A549 (cell line): ENCODE data around the gene HOXC6. TPM values are rescaled to one million over a fixed set of nuclear protein-coding genes. Genes with fewer than 3 reads are reported as not detected.

Source experiments
- ATAC-seq, 2 experiments: fragments of 200-7000 bp in 1 of 2; fragments of >200 bp in 1 of 2; cut with Nextera tagmentation in 1 of 2; cut with Tn5 transposase in 1 of 2; 3 replicates each; pipeline versions ENCODE4 v1.8.0 to v1.9.1; 2018 to 2020; ENCODE audit warnings: mild to moderate bottlenecking in 1 of 2, moderate library complexity in 1 of 2
- CTCF ChIA-PET: fragments of 300-600 bp; sonication (Branson Sonifier 250); formaldehyde crosslinking; extraction: SDS; loops from one replicate; lab custom pipeline; 2021; ENCODE audit warnings: antibody characterized with exemption, inconsistent platforms; lab: Yijun Ruan, JAX
- POLR2A ChIA-PET: fragments of 350-600 bp; formaldehyde crosslinking; extraction: SDS; loops from one replicate; lab custom pipeline; 2021; ENCODE audit warnings: antibody characterized with exemption, inconsistent platforms; lab: Yijun Ruan, JAX
- DNase-seq, 2 experiments: peaks; one replicate each; pipeline versions ENCODE4 v3.0.0 to v3.0.0-alpha.2; 2011 to 2016; ENCODE audit warnings: low read depth in 1 of 2, low spot score in 1 of 2
- FAIRE-seq: peaks from 2 replicates; lab custom pipeline; 2011; peaks lifted over from hg19 to GRCh38; lab: Jason Lieb, UNC
- H3K27ac ChIP-seq, 2 experiments: fragments of >200 bp; sonication (Bioruptor Twin); formaldehyde crosslinking; 3 replicates each; pipeline ENCODE4 v1.5.1; 2016 to 2017
- H3K4me1 ChIP-seq: fragments of >200 bp; sonication (Bioruptor Twin); formaldehyde crosslinking; 3 replicates; pipeline ENCODE4 v1.6.1; 2016
- H3K4me2 ChIP-seq: fragments of >200 bp; sonication (Bioruptor Twin); formaldehyde crosslinking; 3 replicates; pipeline ENCODE4 v1.6.1; 2016
- H3K4me3 ChIP-seq: fragments of >200 bp; sonication (Bioruptor Twin); formaldehyde crosslinking; 3 replicates; pipeline ENCODE4 v1.5.1; 2016
- H3K9me3 ChIP-seq: fragments of >200 bp; sonication (Bioruptor Twin); formaldehyde crosslinking; 3 replicates; pipeline ENCODE4 v1.6.1; 2016
- CBX2 ChIP-seq: fragments of 200-600 bp; sonication (generic); IDR thresholded peaks from 2 replicates; pipeline ENCODE4 v1.6.1; 2016; ENCODE audit warnings: low read depth, mild to moderate bottlenecking, borderline replicate concordance
- CHD2 ChIP-seq: fragments of 150-350 bp; IDR thresholded peaks from 2 replicates; pipeline ENCODE4 v1.6.1; 2014; ENCODE audit warnings: low read length; ENCODE audit not compliant: partially characterized antibody
- EHMT2 ChIP-seq: fragments of 200-600 bp; sonication (generic); IDR thresholded peaks from 2 replicates; pipeline ENCODE4 v1.6.1; 2016; ENCODE audit warnings: antibody characterized with exemption, low read depth, mild to moderate bottlenecking, moderate library complexity
- ESRRA ChIP-seq: fragments of 150-350 bp; IDR thresholded peaks from 2 replicates; pipeline ENCODE4 v1.6.1; 2014; ENCODE audit warnings: mild to moderate bottlenecking, low read length, borderline replicate concordance
- FOSB ChIP-seq: fragments of 250-450 bp; sonication (Bioruptor Pico); IDR thresholded peaks from 2 replicates; pipeline ENCODE4 v1.5.0; 2020; ENCODE audit warnings: mild to moderate bottlenecking, moderate library complexity
- HES2 ChIP-seq: fragments of >200 bp; sonication (Bioruptor Twin); formaldehyde crosslinking; IDR thresholded peaks from 2 replicates; pipeline ENCODE4 v1.6.1; 2016
- HMGXB4 ChIP-seq: fragments of 250-450 bp; sonication (Bioruptor Pico); IDR thresholded peaks from 2 replicates; pipeline ENCODE4 v1.5.0; 2021; ENCODE audit warnings: mild to moderate bottlenecking, moderate library complexity, borderline replicate concordance
- HOXA7 ChIP-seq: fragments of 250-450 bp; sonication (Bioruptor Pico); IDR thresholded peaks from 2 replicates; pipeline ENCODE4 v1.5.0; 2020; ENCODE audit warnings: mild to moderate bottlenecking, moderate library complexity
- JUN ChIP-seq, 2 experiments: fragments of >200 bp; sonication (Bioruptor Twin); formaldehyde crosslinking; IDR thresholded peaks; 2 replicates in 1 of 2; 3 replicates in 1 of 2; pipeline ENCODE4 v1.6.1; 2016 to 2017
- JUNB ChIP-seq: fragments of >200 bp; sonication (Bioruptor Twin); formaldehyde crosslinking; IDR thresholded peaks from 2 replicates; pipeline ENCODE4 v1.6.1; 2016
- MAZ ChIP-seq: fragments of 150-350 bp; IDR thresholded peaks from 2 replicates; pipeline ENCODE4 v1.6.1; 2014; ENCODE audit warnings: antibody characterized with exemption, low read depth, low read length, borderline replicate concordance
- MYC ChIP-seq: IDR thresholded peaks from 2 replicates; pipeline ENCODE4 v1.6.1; 2012; ENCODE audit warnings: mild to moderate bottlenecking, inconsistent platforms, low read length, improper control_type of control experiment, borderline replicate concordance
- NFE2L2 ChIP-seq: fragments of 150-350 bp; conservative IDR thresholded peaks from 2 replicates; pipeline ENCODE4 v1.6.1; 2014; ENCODE audit warnings: low read length
- NR3C1 ChIP-seq: fragments of >200 bp; sonication (Bioruptor Twin); formaldehyde crosslinking; IDR thresholded peaks from 3 replicates; pipeline ENCODE4 v1.6.1; 2017
- TFCP2L1 ChIP-seq: fragments of 250-450 bp; sonication (Bioruptor Pico); IDR thresholded peaks from 2 replicates; pipeline ENCODE4 v1.5.0; 2021; ENCODE audit warnings: mild to moderate bottlenecking
- USF2 ChIP-seq: fragments of 450-650 bp; IDR thresholded peaks from 2 replicates; pipeline ENCODE4 v1.6.1; 2014; ENCODE audit warnings: antibody characterized with exemption
- ZC3H11A ChIP-seq: fragments of 450-650 bp; IDR thresholded peaks from 2 replicates; pipeline ENCODE4 v1.6.1; 2014; ENCODE audit warnings: antibody characterized with exemption, mild to moderate bottlenecking
- WGBS: methylation state at CpG from one replicate; pipeline ENCODE4 v1.1.6; 2017; ENCODE audit errors: missing lambda C conversion rate; 5-methylcytosine and 5-hydroxymethylcytosine counted together
- polyA plus RNA-seq, 4 experiments: library from polyadenylated mRNA; depleted of rRNA in 3 of 4; stranded (reverse); fragments of >200 nt; fragmentation: RNase III in 1 of 4; extraction: RNeasy Plus Mini Kit Qiagen cat#74134 plus additional on column Dnase treatment in 1 of 4; gene quantifications; 2 replicates in 3 of 4; 3 replicates in 1 of 4; pipeline ENCODE4 v1.2.3, GENCODE V29; 2011 to 2017

The HOXC6 gene
- polyA plus RNA-seq, 2 of the 4 experiments (the other 2 are of a cell fraction) = 5.2 to 6.0 TPM

- H3K9me3 ChIP-seq = no peaks in the 10 kb centered on the region
- CTCF ChIA-PET = interaction anchor here (1.0 to 28.7 kb wide), 7 partner anchors 8 to 250 kb away, joined by 3 to 1074 read pairs (median 9); partner anchors contain the start of genes HOXC5, HOXC6 and SMUG1
- peak overlapping the region; percentile 96 to 99; a peak in 5 of 6 replicates for H3K27ac ChIP-seq
- ATAC-seq (no peak), DNase-seq (no peak), FAIRE-seq (no peak)
- 90% methylated on average over 23 of the region's 23 CpGs for WGBS
- peaks cover 60% of the 10 kb centered on the region for H3K4me1 ChIP-seq
- POLR2A ChIA-PET = no interaction called here
- peak overlapping the region; percentile 96 for H3K4me2 ChIP-seq
- no peak for TF ChIP-seq NFE2L2
- no peak for TF ChIP-seq HES2
- no peak for TF ChIP-seq TFCP2L1 (CRISPR knock-in tag)
- TF ChIP-seq CBX2 = no peak
- TF ChIP-seq HMGXB4 (CRISPR knock-in tag) = no peak
- no peak for TF ChIP-seq ZC3H11A
- TF ChIP-seq JUNB = no peak
- TF ChIP-seq EHMT2 = no peak
- TF ChIP-seq CHD2 = no peak
- TF ChIP-seq HOXA7 = no peak
- TF ChIP-seq MAZ = no peak
- no peak for TF ChIP-seq ESRRA
- TF ChIP-seq NR3C1 = no peak
- no peak for TF ChIP-seq USF2
- H3K4me3 ChIP-seq = no peak overlapping the region
Observed at GRCh38 chr12:54015018-54015931, 13.0 kb upstream of the HOXC6 start.

GRCh38 chr12:54016051-54016450, 12.2 kb upstream of the HOXC6 start:
- peak overlapping the region; percentile 96 to 99 for H3K27ac ChIP-seq
- peak overlapping the region; percentile 96 for H3K4me2 ChIP-seq
- no peak for TF ChIP-seq MYC
- no peak for TF ChIP-seq FOSB (CRISPR knock-in tag)
- no peak for TF ChIP-seq JUNB
- FAIRE-seq = no peak
- CTCF ChIA-PET = interaction anchor here (1.0 to 28.7 kb wide), 10 partner anchors 7 to 270 kb away, joined by 3 to 1074 read pairs (median 8); partner anchors contain the start of genes HOXC5, HOXC6, HOXC9 and SMUG1
- POLR2A ChIA-PET = interaction anchor here (0.9 to 2.5 kb wide), 9 partner anchors 10 to 200 kb away, joined by 3 to 26 read pairs (median 11); partner anchors contain the start of genes HOXC4, HOXC5, HOXC6 and HOXC9
- no peak for DNase-seq
- peak overlapping the region; percentile 61 for H3K4me3 ChIP-seq
- ATAC-seq = no peak
- peaks cover 56% of the 10 kb centered on the region for H3K4me1 ChIP-seq
- H3K9me3 ChIP-seq = no peaks in the 10 kb centered on the region
- WGBS = 88% methylated on average over 3 of the region's 3 CpGs

- peak overlapping the region; percentile 96 to 99 for H3K27ac ChIP-seq
- peaks cover 56% of the 10 kb centered on the region for H3K4me1 ChIP-seq
- ChIA-PET CTCF (interaction anchor here (1.1 to 28.7 kb wide), 12 partner anchors 8 to 344 kb away, joined by 3 to 1074 read pairs (median 8); partner anchors contain the start of genes HOXC5, HOXC6, HOXC8 and HOXC9), POLR2A (interaction anchor here (0.9 to 2.5 kb wide), 11 partner anchors 11 to 264 kb away, joined by 3 to 26 read pairs (median 9); partner anchors contain the start of genes CBX5, HNRNPA1, HOXC4 and HOXC5)
- peak overlapping the region; percentile 61 for H3K4me3 ChIP-seq
- peak; percentile 7 to 23; a peak in 4 of 6 replicates for ATAC-seq
- TF ChIP-seq JUN (IDR thresholded peaks at IDR 0.05) (peak in 1 of 2 experiments; percentile 54; a peak in 2 of 5 replicates), MAZ (no peak)
- 15% methylated on average over 25 of the region's 25 CpGs for WGBS
- peak overlapping the region; percentile 96 for H3K4me2 ChIP-seq
- H3K9me3 ChIP-seq = no peaks in the 10 kb centered on the region
- no peak for FAIRE-seq
- DNase-seq = peak; percentile 78 to 84
Observed at GRCh38 chr12:54016478-54016964, 11.7 kb upstream of the HOXC6 start.
